Occipital lobe (tissue), 2 donors: ENCODE data around the gene NALCN. TPM values are rescaled to one million over a fixed set of nuclear protein-coding genes. Genes with fewer than 3 reads are reported as not detected.

Experiments used
- DNase-seq: peaks from one replicate; lab custom pipeline; 2025; lab: John Stamatoyannopoulos, UW
- total RNA-seq: library from RNA; depleted of rRNA; stranded (reverse); fragments of >200 nt; gene quantifications from one replicate; pipeline ENCODE4 v1.2.3, GENCODE V29; 2014

Gene NALCN
- total RNA-seq, 1 donor from 2014 or later = 28.5 TPM

- DNase-seq = no peak
Measured at GRCh38 chr13:101139081-101139480, 277.2 kb downstream of the NALCN start.

- DNase-seq = no peak
Measured at GRCh38 chr13:101127741-101128353, 288.5 kb downstream of the NALCN start.

GRCh38 chr13:101123028-101123427, 293.3 kb downstream of the NALCN start:
- DNase-seq = no peak

- DNase-seq = no peak
Measured at GRCh38 chr13:101121608-101122007, 294.7 kb downstream of the NALCN start.

- DNase-seq = no peak
Measured at GRCh38 chr13:101120007-101120406, 296.3 kb downstream of the NALCN start.

GRCh38 chr13:101116826-101117225, 299.5 kb downstream of the NALCN start:
- no peak for DNase-seq

GRCh38 chr13:101116341-101116740, 300.0 kb downstream of the NALCN start:
- no peak for DNase-seq

- DNase-seq = no peak
Measured at GRCh38 chr13:101115762-101116171, 300.5 kb downstream of the NALCN start.

- DNase-seq = no peak
Measured at GRCh38 chr13:101111894-101112293, 304.4 kb downstream of the NALCN start.

GRCh38 chr13:101109005-101109404, 307.3 kb downstream of the NALCN start:
- no peak for DNase-seq

- no peak for DNase-seq
Measured at GRCh38 chr13:101098873-101099272, 317.4 kb downstream of the NALCN start.

- no peak for DNase-seq
Measured at GRCh38 chr13:101092985-101093384, 323.3 kb downstream of the NALCN start.

- DNase-seq = no peak
Measured at GRCh38 chr13:101090287-101090686, 326.0 kb downstream of the NALCN start.

- DNase-seq = no peak
Measured at GRCh38 chr13:101085551-101085950, 330.8 kb downstream of the NALCN start.

- DNase-seq = no peak
Measured at GRCh38 chr13:101082441-101082840, 333.9 kb downstream of the NALCN start.

- DNase-seq = no peak
Measured at GRCh38 chr13:101080616-101081015, 335.7 kb downstream of the NALCN start.

- DNase-seq = no peak
Measured at GRCh38 chr13:101065329-101065728, 351.0 kb downstream of the NALCN start.

GRCh38 chr13:101059793-101060192, 356.5 kb downstream of the NALCN start:
- DNase-seq = no peak

- no peak for DNase-seq
Measured at GRCh38 chr13:101058841-101059240, 357.5 kb downstream of the NALCN start.

GRCh38 chr13:101053301-101054093, 362.8 kb downstream of the NALCN start:
- DNase-seq = no peak

GRCh38 chr13:101049166-101049850, 367.0 kb downstream of the NALCN start:
- no peak for DNase-seq

GRCh38 chr13:101036546-101036945, 379.8 kb downstream of the NALCN start:
- DNase-seq = no peak
